H1 (cell line): ENCODE measurements around the gene HS6ST3. TPM values are rescaled to one million over a fixed set of nuclear protein-coding genes. Genes with fewer than 3 reads are reported as not detected.

Source experiments
- CTCF ChIA-PET: fragments of 300-600 bp; sonication (Branson Sonifier 250); formaldehyde crosslinking; loops from one replicate; lab custom pipeline; 2021; ENCODE audit not compliant: partially characterized antibody; lab: Charles Lee
- POLR2A ChIA-PET: fragments of 300-600 bp; sonication (Branson Sonifier 250); formaldehyde crosslinking; loops from one replicate; lab custom pipeline; 2021; ENCODE audit warnings: inconsistent platforms; ENCODE audit not compliant: partially characterized antibody; lab: Charles Lee
- DNase-seq, 2 experiments: peaks; one replicate each; pipeline versions ENCODE4 v3.0.0 to v3.0.0-alpha.2; 2010 to 2022; ENCODE audit warnings: low spot score in 2 of 2, low read depth in 1 of 2, mixed read lengths in 1 of 2
- FAIRE-seq: peaks from 2 replicates; lab custom pipeline; 2011; peaks lifted over from hg19 to GRCh38; lab: Jason Lieb, UNC
- H2AFZ ChIP-seq: 2 replicates; pipeline ENCODE4 v1.8.1; 2012; ENCODE audit warnings: low read length, inconsistent platforms
- H2AK5ac ChIP-seq: 2 replicates; pipeline ENCODE4 v1.6.1; 2013; ENCODE audit warnings: low read depth, low read length
- H2BK120ac ChIP-seq: replicated peaks from 2 replicates; pipeline ENCODE3; 2013; ENCODE audit warnings: low read depth, low read length, inconsistent platforms
- H2BK12ac ChIP-seq: 2 replicates; pipeline ENCODE4 v1.6.1; 2013; ENCODE audit warnings: low read depth, low read length
- H2BK15ac ChIP-seq: 2 replicates; pipeline ENCODE4 v1.6.1; 2013; ENCODE audit warnings: low read length
- H2BK20ac ChIP-seq: 2 replicates; pipeline ENCODE4 v1.6.1; 2013; ENCODE audit warnings: low read length
- H2BK5ac ChIP-seq: 2 replicates; pipeline ENCODE4 v1.6.1; 2013; ENCODE audit warnings: low read depth, low read length
- H3K14ac ChIP-seq: 2 replicates; pipeline ENCODE4 v1.6.1; 2013; ENCODE audit warnings: inconsistent platforms; ENCODE audit not compliant: insufficient read length
- H3K18ac ChIP-seq: 2 replicates; pipeline ENCODE4 v1.6.1; 2013; ENCODE audit warnings: low read length; ENCODE audit errors: extremely low read depth
- H3K23ac ChIP-seq: 2 replicates; pipeline ENCODE4 v1.6.1; 2013; ENCODE audit warnings: inconsistent platforms; ENCODE audit not compliant: insufficient read length
- H3K23me2 ChIP-seq: 2 replicates; pipeline ENCODE4 v1.6.1; 2013; ENCODE audit warnings: low read depth, low read length
- H3K27ac ChIP-seq: 2 replicates; pipeline ENCODE4 v1.6.1; 2011; ENCODE audit warnings: low read depth, low read length, inconsistent platforms
- H3K27me3 ChIP-seq, 4 experiments: replicated peaks in 1 of 4; 1 replicate in 1 of 4; 2 replicates in 3 of 4; pipeline versions ENCODE4 v1.6.1 to v1.8.1; 2011 to 2013; ENCODE audit warnings: low read length in 3 of 4, mild to moderate bottlenecking in 3 of 4, inconsistent platforms in 2 of 4, mixed read lengths in 2 of 4, moderate library complexity in 1 of 4; ENCODE audit not compliant: control insufficient read depth in 3 of 4, insufficient read depth in 3 of 4; ENCODE audit errors: extremely low read depth in 1 of 4
- H3K36me3 ChIP-seq, 4 experiments: 2 replicates each; pipeline versions ENCODE4 v1.6.1 to v1.8.1; 2011 to 2013; ENCODE audit warnings: mild to moderate bottlenecking in 4 of 4, low read length in 3 of 4, moderate library complexity in 2 of 4, control low read depth in 1 of 4, inconsistent platforms in 1 of 4; ENCODE audit not compliant: insufficient read depth in 4 of 4, control insufficient read depth in 2 of 4
- H3K4ac ChIP-seq: replicated peaks from 2 replicates; pipeline ENCODE3; 2013; ENCODE audit warnings: low read length, low read depth, mixed read lengths, inconsistent platforms; ENCODE audit not compliant: insufficient read length
- H3K4me1 ChIP-seq, 4 experiments: replicated peaks in 1 of 4; 1 replicate in 1 of 4; 2 replicates in 3 of 4; pipeline versions ENCODE4 v1.6.1 to v1.8.1; 2011 to 2013; ENCODE audit warnings: low read length in 3 of 4, inconsistent platforms in 2 of 4, mixed read lengths in 1 of 4; ENCODE audit not compliant: insufficient read depth in 4 of 4, control insufficient read depth in 3 of 4
- H3K4me2 ChIP-seq, 2 experiments: 2 replicates each; pipeline versions ENCODE4 v1.6.1 to v1.8.1; 2011 to 2013; ENCODE audit warnings: low read depth in 2 of 2, low read length in 2 of 2, control low read depth in 1 of 2, inconsistent platforms in 1 of 2, mild to moderate bottlenecking in 1 of 2; ENCODE audit not compliant: insufficient read depth in 1 of 2
- H3K4me3 ChIP-seq, 4 experiments: fragments of 200-600, 300-600 bp in 1 of 4; sonication (generic), shearing (Covaris generic), sonication (Bioruptor Twin) in 1 of 4; 2 replicates each; pipeline versions ENCODE4 v1.5.1 to v1.8.1; 2011 to 2016; ENCODE audit warnings: low read length in 4 of 4, low read depth in 3 of 4, control low read depth in 2 of 4, inconsistent platforms in 2 of 4, mild to moderate bottlenecking in 2 of 4, mixed read lengths in 1 of 4, moderate library complexity in 1 of 4; ENCODE audit not compliant: insufficient read depth in 2 of 4; ENCODE audit errors: extremely low read depth in 1 of 4
- H3K56ac ChIP-seq: replicated peaks from 2 replicates; pipeline ENCODE3; 2013; ENCODE audit warnings: low read depth, mild to moderate bottlenecking, mixed read lengths, low read length, inconsistent platforms; ENCODE audit not compliant: insufficient read length
- H3K79me1 ChIP-seq: 2 replicates; pipeline ENCODE4 v1.6.1; 2013; ENCODE audit warnings: low read depth, low read length, control low read depth
- H3K79me2 ChIP-seq, 2 experiments: 2 replicates each; pipeline versions ENCODE4 v1.6.1 to v1.8.1; 2012 to 2013; ENCODE audit warnings: low read length in 2 of 2, mild to moderate bottlenecking in 2 of 2, inconsistent platforms in 1 of 2; ENCODE audit not compliant: insufficient read depth in 2 of 2, control insufficient read depth in 1 of 2
- H3K9ac ChIP-seq, 4 experiments: replicated peaks in 1 of 4; 1 replicate in 1 of 4; 2 replicates in 3 of 4; pipeline versions ENCODE4 v1.6.1 to v1.8.1; 2011 to 2013; ENCODE audit warnings: low read depth in 3 of 4, low read length in 3 of 4, control low read depth in 2 of 4, mild to moderate bottlenecking in 2 of 4, moderate library complexity in 2 of 4, inconsistent platforms in 1 of 4; ENCODE audit errors: extremely low read depth in 1 of 4
- H3K9me3 ChIP-seq, 2 experiments: 2 replicates each; pipeline versions ENCODE4 v1.6.1 to v1.8.1; 2012 to 2013; ENCODE audit warnings: mild to moderate bottlenecking in 2 of 2, moderate library complexity in 2 of 2, control low read depth in 1 of 2, inconsistent platforms in 1 of 2, low read depth in 1 of 2, low read length in 1 of 2, mixed read lengths in 1 of 2; ENCODE audit not compliant: insufficient read depth in 2 of 2
- H4K20me1 ChIP-seq, 2 experiments: replicated peaks in 1 of 2; 2 replicates each; pipeline versions ENCODE3 to v1.8.1; 2011 to 2013; ENCODE audit warnings: inconsistent platforms in 2 of 2, low read length in 2 of 2, mild to moderate bottlenecking in 1 of 2; ENCODE audit not compliant: insufficient read depth in 2 of 2, control insufficient read depth in 1 of 2
- H4K5ac ChIP-seq: 2 replicates; pipeline ENCODE4 v1.6.1; 2013; ENCODE audit warnings: low read length, low read depth, mixed read lengths, inconsistent platforms; ENCODE audit not compliant: insufficient read length
- H4K8ac ChIP-seq: 2 replicates; pipeline ENCODE4 v1.8.0; 2013; ENCODE audit warnings: mild to moderate bottlenecking, moderate library complexity, low read length, inconsistent platforms; ENCODE audit not compliant: insufficient read depth; ENCODE audit errors: extremely low read depth
- H4K91ac ChIP-seq: replicated peaks from 2 replicates; pipeline ENCODE3; 2013; ENCODE audit warnings: low read length, mixed read lengths, inconsistent platforms; ENCODE audit not compliant: insufficient read length
- WGBS, 2 experiments: shearing (Covaris generic) in 1 of 2; methylation state at CpG; one replicate each; pipeline versions ENCODE4 v1.1.6 to v1.1.7; 2013 to 2015; ENCODE audit warnings: low lambda C conversion rate in 2 of 2, mixed read lengths in 2 of 2, inconsistent platforms in 1 of 2, low coverage in 1 of 2, missing lambda C conversion rate in 1 of 2; ENCODE audit not compliant: insufficient replicate concordance in 2 of 2, insufficient coverage in 1 of 2, insufficient read length in 1 of 2; ENCODE audit errors: extremely low coverage in 1 of 2, missing lambda C conversion rate in 1 of 2; 5-methylcytosine and 5-hydroxymethylcytosine counted together
- polyA plus RNA-seq, 7 experiments: library from polyadenylated mRNA; depleted of rRNA in 3 of 7; stranded (reverse) in 5 of 7; unstranded in 2 of 7; fragments of >200 nt in 5 of 7; fragments of 200-250 nt in 2 of 7; gene quantifications; 1 replicate in 5 of 7; 2 replicates in 1 of 7; 4 replicates in 1 of 7; pipeline versions ENCODE4 v1.2.1 to v1.2.3, GENCODE V29; 2011 to 2013; ENCODE audit warnings: missing spikeins in 2 of 7, mixed read lengths in 2 of 7
- total RNA-seq: library from RNA; stranded (reverse); fragmentation: NEBNext Ultra II Directional; extraction: Animal tissue kit (Norgen Biotek cat#: 25700); gene quantifications from 2 replicates; pipeline ENCODE4 v1.2.1, GENCODE V29; 2021

HS6ST3 gene
- total and polyA plus RNA-seq, 2 of the 8 experiments (the other 6 are each of a cell fraction or from before 2014, with no cell fraction given): 0.45 to 1.2 TPM

GRCh38 chr13:96810104-96810503 is 720.2 kb downstream of the HS6ST3 start:
- DNase-seq: no peak
- POLR2A ChIA-PET: no interaction called here

More at GRCh38 chr13:96810104-96810503, 720.2 kb downstream of the HS6ST3 start:
- H2BK120ac ChIP-seq: no peak overlapping the region
- no peak overlapping the region for H4K8ac ChIP-seq
- no peak overlapping the region for H3K4me2 ChIP-seq
- no peak overlapping the region for H2BK20ac ChIP-seq
- CTCF ChIA-PET: interaction anchor here (0.7 to 1.7 kb wide), 4 partner anchors 13 to 183 kb away, joined by 3 read pairs; no protein-coding TSS in a partner anchor
- no peak overlapping the region for H2BK12ac ChIP-seq
- no peak overlapping the region for H4K91ac ChIP-seq
- H3K9me3 ChIP-seq: no peaks in the 10 kb centered on the region
- no peak overlapping the region for H2BK15ac ChIP-seq
- H4K20me1 ChIP-seq: no peaks in the 10 kb centered on the region
- H3K14ac ChIP-seq: no peak overlapping the region
- H3K79me2 ChIP-seq: no peaks in the 10 kb centered on the region
- H3K4ac ChIP-seq: no peak overlapping the region
- H2AFZ ChIP-seq: no peak overlapping the region
- H3K18ac ChIP-seq: no peak overlapping the region
- H3K4me3 ChIP-seq: no peak overlapping the region
- H3K36me3 ChIP-seq: no peaks in the 10 kb centered on the region
- H3K79me1 ChIP-seq: no peaks in the 10 kb centered on the region
- no peaks in the 10 kb centered on the region for H3K4me1 ChIP-seq
- no peak overlapping the region for H4K5ac ChIP-seq
- no peak overlapping the region for H3K27ac ChIP-seq
- H3K23me2 ChIP-seq: no peaks in the 10 kb centered on the region
- no peak overlapping the region for H3K9ac ChIP-seq
- no peak for FAIRE-seq
- no peak overlapping the region for H3K23ac ChIP-seq
- no peak overlapping the region for H3K56ac ChIP-seq
- no peaks in the 10 kb centered on the region; a peak in 1 of 7 replicates for H3K27me3 ChIP-seq
- H2AK5ac ChIP-seq: no peak overlapping the region
- WGBS, 2 experiments: 91% methylated on average over 4 of the region's 4 CpGs; no CpG with 5 or more reads in 1 of the 2 experiments
- no peak overlapping the region for H2BK5ac ChIP-seq
